H1 (cell line): ENCODE measurements around the gene CARD11.

Source experiments
- BCL11A ChIP-seq, 2 experiments: IDR thresholded peaks; one replicate each; pipeline ENCODE4 v1.6.1; 2011; ENCODE audit warnings: low read depth in 2 of 2, low read length in 2 of 2, mild to moderate bottlenecking in 2 of 2
- CTCF ChIP-seq, 3 experiments: IDR thresholded peaks; 1 replicate in 2 of 3; 2 replicates in 1 of 3; pipeline versions ENCODE4 v1.5.1 to v1.6.1; 2011; ENCODE audit warnings: low read length in 3 of 3, mild to moderate bottlenecking in 3 of 3, inconsistent platforms in 2 of 3, low read depth in 1 of 3, moderate library complexity in 1 of 3; ENCODE audit not compliant: insufficient read depth in 1 of 3; ENCODE audit errors: control extremely low read depth in 1 of 3
- POLR2A ChIP-seq, 2 experiments: IDR thresholded peaks; 1 replicate in 1 of 2; 2 replicates in 1 of 2; pipeline ENCODE4 v1.6.1; 2011; ENCODE audit warnings: low read depth in 2 of 2, low read length in 2 of 2, mild to moderate bottlenecking in 2 of 2; ENCODE audit errors: control extremely low read depth in 1 of 2

GRCh38 chr7:2947058-2947780, 96.4 kb downstream of the CARD11 start:
- no peak for TF ChIP-seq CTCF (IDR thresholded peaks at IDR 0.05; ENCODE audit: control extremely low read depth in 1 of 3, insufficient read depth in 1 of 3, low read depth in 1 of 3, low read length in 3 of 3)
- no peak for TF ChIP-seq POLR2A (IDR thresholded peaks at IDR 0.05; ENCODE audit: control extremely low read depth in 1 of 2, low read depth in 2 of 2, low read length in 2 of 2)
- no peak for TF ChIP-seq BCL11A (IDR thresholded peaks at IDR 0.05; ENCODE audit: low read depth in 2 of 2, low read length in 2 of 2)
